ENCODE measurements around the gene SLC29A1.

- no peak for TF ChIP-seq POLR2A (IDR thresholded peaks at IDR 0.05; ENCODE audit: extremely low read depth, insufficient read length)
- TF ChIP-seq, protein P1, sequence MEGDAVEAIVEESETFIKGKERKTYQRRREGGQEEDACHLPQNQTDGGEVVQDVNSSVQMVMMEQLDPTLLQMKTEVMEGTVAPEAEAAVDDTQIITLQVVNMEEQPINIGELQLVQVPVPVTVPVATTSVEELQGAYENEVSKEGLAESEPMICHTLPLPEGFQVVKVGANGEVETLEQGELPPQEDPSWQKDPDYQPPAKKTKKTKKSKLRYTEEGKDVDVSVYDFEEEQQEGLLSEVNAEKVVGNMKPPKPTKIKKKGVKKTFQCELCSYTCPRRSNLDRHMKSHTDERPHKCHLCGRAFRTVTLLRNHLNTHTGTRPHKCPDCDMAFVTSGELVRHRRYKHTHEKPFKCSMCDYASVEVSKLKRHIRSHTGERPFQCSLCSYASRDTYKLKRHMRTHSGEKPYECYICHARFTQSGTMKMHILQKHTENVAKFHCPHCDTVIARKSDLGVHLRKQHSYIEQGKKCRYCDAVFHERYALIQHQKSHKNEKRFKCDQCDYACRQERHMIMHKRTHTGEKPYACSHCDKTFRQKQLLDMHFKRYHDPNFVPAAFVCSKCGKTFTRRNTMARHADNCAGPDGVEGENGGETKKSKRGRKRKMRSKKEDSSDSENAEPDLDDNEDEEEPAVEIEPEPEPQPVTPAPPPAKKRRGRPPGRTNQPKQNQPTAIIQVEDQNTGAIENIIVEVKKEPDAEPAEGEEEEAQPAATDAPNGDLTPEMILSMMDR (IDR thresholded peaks at IDR 0.05; ENCODE audit: low read depth, low read length) = peak; percentile 17
- TF ChIP-seq, protein P2, sequence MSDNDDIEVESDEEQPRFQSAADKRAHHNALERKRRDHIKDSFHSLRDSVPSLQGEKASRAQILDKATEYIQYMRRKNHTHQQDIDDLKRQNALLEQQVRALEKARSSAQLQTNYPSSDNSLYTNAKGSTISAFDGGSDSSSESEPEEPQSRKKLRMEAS (IDR thresholded peaks at IDR 0.05; ENCODE audit: low read depth, low read length) = no peak
- TF ChIP-seq MYC (IDR thresholded peaks at IDR 0.05; ENCODE audit: low read depth, low read length) = no peak
Observed at GRCh38 chr6:44224029-44224964, 902 bp downstream of the SLC29A1 start.
